Measurements from ENCODE around the gene WNK1. TPM values are rescaled to one million over a fixed set of nuclear protein-coding genes. Genes with fewer than 3 reads are reported as not detected.
"Not testable (repeated sequence)": the region's sequence is repeated elsewhere in the genome, so short reads cannot be mapped to it uniquely, and the experiment has no call there.

Gene WNK1
- polyA plus RNA-seq, 3 donors: 8.7 to 57.2 (median 20.9) TPM

GRCh38 chr12:774051-774614, 21.8 kb downstream of the WNK1 start:
- WGBS (ENCODE audit: insufficient coverage): no CpG with 5 or more reads among the region's 3 CpGs
- Mint-ChIP-seq H3K27ac (peak overlapping the region; percentile 3 to 82 (median 61)), H3K4me1 (peaks cover 58% of the 10 kb centered on the region), H3K36me3 (peaks cover 2 to 5% of the 10 kb centered on the region in 2 donors), H3K27me3 (ENCODE audit: low read depth in 3 of 3) (no peaks in the 10 kb centered on the region), H3K4me3 (peak overlapping the region in 1 of 2 donors; percentile 1), H3K9me3 (peaks cover 0 to 2% (median 0%) of the 10 kb centered on the region in 7 donors)
- Histone ChIP-seq H3K4me1 (ENCODE audit: control insufficient read depth in 1 of 2, insufficient read depth in 2 of 2, low read length in 2 of 2) (peaks cover 30 to 53% of the 10 kb centered on the region in 2 donors), H3K9ac (ENCODE audit: insufficient read depth, low read length, poor library complexity, severe bottlenecking) (no peak overlapping the region), H3K4me2 (replicated peaks; ENCODE audit: extremely low read depth, low read length, poor library complexity, severe bottlenecking) (peak overlapping the region; percentile 42), H3K79me2 (ENCODE audit: insufficient read depth, low read length) (peaks cover 100% of the 10 kb centered on the region), H3K9me3 (replicated peaks in 1 of 2; ENCODE audit: control insufficient read depth in 1 of 2, insufficient read depth in 1 of 2, low read length in 2 of 2) (no peaks in the 10 kb centered on the region), H3K27me3 (ENCODE audit: control insufficient read depth in 2 of 2, insufficient read depth in 2 of 2, low read length in 2 of 2) (no peaks in the 10 kb centered on the region), H3K27ac (ENCODE audit: low read depth in 1 of 2, low read length in 2 of 2) (peak overlapping the region in 1 of 2 donors; percentile 64), H3K4me3 (replicated peaks in 1 of 3; ENCODE audit: low read depth in 2 of 3, low read length in 3 of 3) (peak overlapping the region in 1 of 3 experiments; percentile 23), H3K36me3 (replicated peaks in 1 of 2; ENCODE audit: control insufficient read depth in 1 of 2, insufficient read depth in 2 of 2, low read length in 2 of 2) (no peaks in the 10 kb centered on the region), H4K20me1 (ENCODE audit: insufficient read depth, low read length) (peaks cover 99% of the 10 kb centered on the region), H2AFZ (ENCODE audit: insufficient read depth, low read depth, low read length, poor library complexity, severe bottlenecking) (no peak overlapping the region)
- DNase-seq: no peak
- intact Hi-C loops (cut with micrococcal nuclease): no loop called here
- no peak for TF ChIP-seq CTCF (IDR thresholded peaks at IDR 0.05)

- H3K4me3 ChIP-seq (replicated peaks in 1 of 3; ENCODE audit: low read depth in 2 of 3, low read length in 3 of 3); H3K9me3 Mint-ChIP-seq; H3K36me3 ChIP-seq (replicated peaks in 1 of 2; ENCODE audit: control insufficient read depth in 1 of 2, insufficient read depth in 2 of 2, low read length in 2 of 2); H3K27me3 Mint-ChIP-seq (ENCODE audit: low read depth in 3 of 3); H3K4me2 ChIP-seq (replicated peaks; ENCODE audit: extremely low read depth, low read length, poor library complexity, severe bottlenecking); H3K4me3 Mint-ChIP-seq; intact Hi-C loops (cut with micrococcal nuclease); DNase-seq; H3K9ac ChIP-seq (ENCODE audit: insufficient read depth, low read length, poor library complexity, severe bottlenecking); H3K36me3 Mint-ChIP-seq; H3K27me3 ChIP-seq (ENCODE audit: control insufficient read depth in 2 of 2, insufficient read depth in 2 of 2, low read length in 2 of 2); H3K27ac ChIP-seq (ENCODE audit: low read depth in 1 of 2, low read length in 2 of 2); H2AFZ ChIP-seq (ENCODE audit: insufficient read depth, low read depth, low read length, poor library complexity, severe bottlenecking); H3K9me3 ChIP-seq (replicated peaks in 1 of 2; ENCODE audit: control insufficient read depth in 1 of 2, insufficient read depth in 1 of 2, low read length in 2 of 2): not testable (repeated sequence)
- peaks cover 57% of the 10 kb centered on the region for H3K4me1 Mint-ChIP-seq
- Histone ChIP-seq H3K4me1 (ENCODE audit: control insufficient read depth in 1 of 2, insufficient read depth in 2 of 2, low read length in 2 of 2) (peaks cover 27 to 52% of the 10 kb centered on the region in 2 donors), H4K20me1 (ENCODE audit: insufficient read depth, low read length) (peaks cover 99% of the 10 kb centered on the region), H3K79me2 (ENCODE audit: insufficient read depth, low read length) (peaks cover 100% of the 10 kb centered on the region)
- 91% methylated on average over 7 of the region's 15 CpGs for WGBS (ENCODE audit: insufficient coverage)
- peak overlapping the region in 2 of 7 donors; percentile 1 to 49 for H3K27ac Mint-ChIP-seq
These were observed 23.8 kb downstream of the WNK1 start for GRCh38 chr12:775973-776771.

GRCh38 chr12:776772-777373, 24.5 kb downstream of the WNK1 start:
- H3K27me3 Mint-ChIP-seq (ENCODE audit: low read depth in 3 of 3); H3K9ac ChIP-seq (ENCODE audit: insufficient read depth, low read length, poor library complexity, severe bottlenecking); H3K27ac ChIP-seq (ENCODE audit: low read depth in 1 of 2, low read length in 2 of 2); H3K4me3 ChIP-seq (replicated peaks in 1 of 3; ENCODE audit: low read depth in 2 of 3, low read length in 3 of 3); DNase-seq; H3K36me3 Mint-ChIP-seq; H3K36me3 ChIP-seq (replicated peaks in 1 of 2; ENCODE audit: control insufficient read depth in 1 of 2, insufficient read depth in 2 of 2, low read length in 2 of 2); H3K4me3 Mint-ChIP-seq; H3K27ac Mint-ChIP-seq; H2AFZ ChIP-seq (ENCODE audit: insufficient read depth, low read depth, low read length, poor library complexity, severe bottlenecking); H3K9me3 ChIP-seq (replicated peaks in 1 of 2; ENCODE audit: control insufficient read depth in 1 of 2, insufficient read depth in 1 of 2, low read length in 2 of 2); H3K27me3 ChIP-seq (ENCODE audit: control insufficient read depth in 2 of 2, insufficient read depth in 2 of 2, low read length in 2 of 2); intact Hi-C loops (cut with micrococcal nuclease); H3K9me3 Mint-ChIP-seq; H3K4me2 ChIP-seq (replicated peaks; ENCODE audit: extremely low read depth, low read length, poor library complexity, severe bottlenecking): not testable (repeated sequence)
- Histone ChIP-seq H3K79me2 (ENCODE audit: insufficient read depth, low read length) (peaks cover 100% of the 10 kb centered on the region), H4K20me1 (ENCODE audit: insufficient read depth, low read length) (peaks cover 99% of the 10 kb centered on the region), H3K4me1 (ENCODE audit: control insufficient read depth in 1 of 2, insufficient read depth in 2 of 2, low read length in 2 of 2) (peaks cover 26 to 48% of the 10 kb centered on the region in 2 donors)
- peaks cover 58% of the 10 kb centered on the region for H3K4me1 Mint-ChIP-seq
- 100% methylated on average over 2 of the region's 5 CpGs for WGBS (ENCODE audit: insufficient coverage)
